NCI-H2107 (cell line): ENCODE data around the gene SKIDA1.
A peak's percentile ranks its signal among the peaks of the same experiment; 100 is the strongest.
"Not testable (repeated sequence)": the region's sequence is repeated elsewhere in the genome, so short reads cannot be mapped to it uniquely, and the experiment has no call there.

ENCODE experiments used
- DNase-seq: peaks from one replicate; lab custom pipeline; 2025; lab: John Stamatoyannopoulos, UW

SKIDA1 gene

DNA sequence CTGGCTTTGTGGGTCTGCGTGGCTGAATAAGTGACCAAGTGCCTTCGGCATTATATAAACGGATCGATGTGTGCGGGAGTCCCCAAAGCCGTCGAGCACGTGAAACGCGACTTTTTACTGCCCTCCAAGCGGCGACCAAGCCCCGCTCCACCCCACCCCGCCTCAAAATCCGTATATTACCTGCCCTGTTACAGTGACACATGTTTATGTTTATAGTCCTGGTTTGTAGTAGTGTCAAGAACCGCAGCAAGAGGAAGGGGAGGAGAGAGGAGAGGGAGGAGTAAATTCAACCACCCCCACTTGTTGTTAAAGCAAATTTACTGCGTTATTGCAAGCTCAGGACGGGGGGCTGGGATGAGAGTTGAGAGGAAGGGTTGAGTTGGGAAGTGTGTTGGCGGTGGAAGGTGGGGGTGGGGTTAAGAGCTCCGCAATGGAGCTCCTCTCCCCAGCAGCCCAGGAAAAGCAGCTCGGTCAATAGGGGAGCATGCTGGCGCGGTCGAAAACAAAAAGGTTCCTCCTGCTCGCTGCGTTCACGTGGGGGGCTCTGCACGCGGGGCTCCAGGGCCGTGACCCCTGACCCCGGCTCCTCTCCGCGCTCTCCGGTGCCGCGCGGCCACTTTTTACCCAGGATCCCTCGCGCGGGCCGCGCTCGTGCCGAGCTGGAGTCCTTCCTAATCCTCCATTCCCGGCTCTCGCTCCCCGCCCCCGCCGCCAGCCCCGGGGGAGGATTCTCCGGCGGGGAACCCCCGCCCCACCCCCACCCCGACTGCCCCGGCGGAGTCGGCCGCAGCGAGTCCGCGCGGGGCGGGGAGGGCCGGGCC is at the start of gene SKIDA1:
SKIDA1 (minus strand) TSS at position 316 of the 821 bp plus-strand sequence. CDS start 7,860 bp downstream, outside the sequence.
- peak; percentile 70 for DNase-seq

GRCh38 chr10:21574514-21574913 is 49.0 kb upstream of the SKIDA1 start:
- not testable (repeated sequence) for DNase-seq

DNA sequence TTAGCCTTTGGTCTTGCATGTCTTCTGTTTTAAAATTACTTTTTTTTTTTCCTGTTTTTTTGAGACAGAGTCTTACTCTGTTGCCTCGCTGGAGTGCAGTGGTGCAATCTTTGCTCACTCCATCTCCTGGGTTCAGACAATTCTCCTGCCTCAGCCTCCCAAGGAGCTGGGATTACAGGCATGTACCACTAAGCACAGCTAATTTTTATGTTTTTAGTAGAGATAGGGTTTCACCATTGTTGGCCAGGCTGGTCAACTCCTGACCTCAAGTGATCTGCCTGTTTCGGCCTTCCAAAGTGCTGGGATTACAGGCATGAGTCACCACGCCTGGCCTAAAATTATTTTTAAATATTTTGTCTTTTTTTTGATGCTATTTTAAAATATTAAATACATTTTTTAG is 47.1 kb upstream of the SKIDA1 start:
- DNase-seq: no peak

- no peak for DNase-seq
These were observed 45.5 kb upstream of the SKIDA1 start for GRCh38 chr10:21570761-21571521.

DNA sequence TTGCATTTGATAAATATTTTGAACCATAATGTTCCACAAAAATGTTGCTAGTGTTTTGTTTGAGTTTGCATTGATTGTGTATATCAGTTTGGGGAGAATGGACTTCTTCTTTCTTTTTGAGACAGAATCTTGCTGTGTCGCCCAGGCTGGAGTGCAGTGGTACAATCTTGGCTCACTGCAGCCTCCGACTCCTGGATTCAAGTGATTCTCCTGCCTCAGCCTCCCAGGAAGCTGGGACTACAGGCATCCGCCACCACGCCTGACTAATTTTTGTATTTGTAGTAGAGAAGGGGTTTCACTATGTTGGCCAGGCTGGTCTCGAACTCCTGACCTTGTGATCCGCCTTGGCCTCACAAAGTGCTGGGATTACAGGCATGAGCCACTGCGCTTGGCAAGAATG is 33.5 kb upstream of the SKIDA1 start:
- not testable (repeated sequence) for DNase-seq

DNA sequence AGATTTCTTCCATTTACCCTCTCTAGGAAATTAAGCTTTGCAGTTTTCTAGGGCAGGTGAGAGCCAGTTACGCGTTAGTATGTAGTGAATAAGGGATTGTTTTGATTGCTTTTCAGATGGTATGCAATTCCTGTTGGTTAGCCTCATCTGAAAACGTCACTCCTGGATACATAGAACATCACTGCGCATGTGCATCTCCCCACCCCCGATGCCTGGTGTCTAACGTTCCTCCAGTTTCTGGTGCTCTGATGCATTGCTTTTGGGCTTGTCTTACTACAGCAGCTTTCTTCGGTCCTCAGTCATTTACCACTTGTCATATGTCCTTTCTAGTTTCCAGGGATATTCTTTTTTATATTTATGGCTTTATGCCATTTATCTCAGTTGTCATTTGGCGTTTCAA is 31.0 kb upstream of the SKIDA1 start:
- no peak for DNase-seq

GRCh38 chr10:21552638-21553037 is 27.2 kb upstream of the SKIDA1 start:
- no peak for DNase-seq

- no peak for DNase-seq
These were observed 21.8 kb upstream of the SKIDA1 start for GRCh38 chr10:21547246-21547645.

GRCh38 chr10:21540701-21541100 is 15.2 kb upstream of the SKIDA1 start:
- DNase-seq: not testable (repeated sequence)

GRCh38 chr10:21536874-21537273 is 11.4 kb upstream of the SKIDA1 start:
- DNase-seq: no peak

GRCh38 chr10:21535976-21536375 is 10.5 kb upstream of the SKIDA1 start:
- DNase-seq: not testable (repeated sequence)

- no peak for DNase-seq
These were observed 10.0 kb upstream of the SKIDA1 start for GRCh38 chr10:21535494-21535965.

DNA sequence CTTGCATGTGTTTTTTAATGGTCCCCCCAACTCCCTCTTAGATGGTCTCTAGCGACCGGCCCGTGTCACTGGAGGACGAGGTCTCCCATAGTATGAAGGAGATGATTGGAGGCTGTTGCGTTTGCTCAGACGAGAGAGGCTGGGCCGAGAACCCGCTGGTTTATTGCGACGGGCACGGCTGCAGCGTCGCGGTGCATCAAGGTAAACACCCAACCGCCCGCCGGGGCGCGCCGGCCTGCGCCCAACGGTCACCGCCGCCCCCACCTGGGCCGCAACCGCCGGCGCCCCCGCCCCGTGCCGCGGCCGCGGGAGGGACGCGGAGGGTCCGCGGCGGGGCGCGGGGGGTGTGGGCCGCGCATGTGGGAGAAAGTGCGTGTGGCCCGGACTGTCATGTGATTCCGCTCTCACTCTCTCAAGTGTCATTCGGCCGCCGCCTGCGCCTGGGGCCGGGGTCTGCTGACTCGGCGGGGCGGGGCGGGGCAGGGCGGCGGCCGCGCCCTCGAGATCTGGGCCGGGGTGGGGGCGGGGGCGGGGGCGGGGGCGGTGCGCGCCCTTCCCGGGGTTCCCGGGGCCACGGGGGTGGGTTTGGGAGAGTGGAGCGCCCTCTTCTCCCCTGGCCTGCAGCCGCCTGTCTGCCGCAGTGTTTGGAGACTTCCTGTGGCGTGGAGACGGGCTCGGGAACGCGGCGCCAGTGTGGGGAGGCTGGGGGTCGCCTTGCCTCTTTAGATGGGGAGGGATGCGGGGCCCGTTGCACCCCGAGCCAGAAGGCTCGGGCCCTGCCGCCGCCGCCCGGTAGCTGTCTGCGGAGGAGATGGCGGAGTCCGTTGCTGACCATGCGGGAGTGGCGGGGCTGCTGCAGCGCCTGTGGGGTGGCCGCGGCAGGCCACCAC is 9.4 kb upstream of the SKIDA1 start:
- DNase-seq: no peak

DNA sequence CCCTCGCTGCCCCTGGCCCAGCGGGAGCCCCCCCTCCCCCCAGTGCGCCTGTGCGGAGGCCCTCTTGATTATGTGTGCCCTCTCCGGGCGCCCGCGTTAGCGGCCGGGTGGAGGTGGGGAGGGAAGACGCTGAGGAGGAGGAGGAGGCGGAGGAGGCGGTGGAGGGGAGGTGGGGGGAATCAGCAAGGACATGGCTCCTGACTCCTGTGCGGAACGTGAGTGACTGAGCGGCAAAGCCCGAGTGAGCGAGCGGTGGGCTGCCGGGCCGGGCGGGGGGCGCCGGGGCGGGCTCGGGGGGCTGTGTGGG is 8.8 kb upstream of the SKIDA1 start:
- no peak for DNase-seq

- peak; percentile 90 for DNase-seq
These were observed 8.2 kb upstream of the SKIDA1 start, which contains the start of gene MLLT10 for GRCh38 chr10:21533467-21534279. TSS of gene MLLT10 (plus strand) at chr10:21534232. CDS start at chr10:21534645, 413 bp downstream.

- no peak for DNase-seq
These were observed 7.4 kb upstream of the SKIDA1 start for GRCh38 chr10:21532694-21533466.

DNA sequence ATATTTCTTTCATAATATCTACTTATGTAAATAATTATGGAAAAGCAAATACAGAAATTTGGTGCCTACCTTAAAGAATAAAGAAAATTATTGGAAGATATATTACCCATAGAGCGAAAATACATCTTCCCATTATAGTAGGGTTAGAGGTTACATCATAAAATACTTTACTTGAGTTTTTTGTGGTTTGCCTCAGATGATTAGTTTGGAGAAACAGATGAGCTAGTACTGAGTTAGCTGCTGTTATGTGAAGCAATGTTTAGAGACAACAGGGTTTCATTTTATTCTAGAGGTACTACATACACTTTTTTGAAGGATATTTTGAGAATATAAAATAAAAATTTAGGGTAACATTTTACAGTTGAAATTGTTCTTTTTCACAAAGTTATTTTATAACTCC is 5.7 kb upstream of the SKIDA1 start:
- DNase-seq: no peak

GRCh38 chr10:21530641-21531040 is 5.2 kb upstream of the SKIDA1 start:
- no peak for DNase-seq

- DNase-seq: no peak
These were observed 4.7 kb upstream of the SKIDA1 start for GRCh38 chr10:21530168-21530567.
